A204.1 (cell line): ENCODE measurements around the gene NPAS1.

Experiments
- FAIRE-seq: peaks from 2 replicates; lab custom pipeline; 2012; peaks lifted over from hg19 to GRCh38; lab: Jason Lieb, UNC

Gene NPAS1

GRCh38 chr19:47082493-47082892 lies 62.9 kb downstream of the NPAS1 start:
- no peak for FAIRE-seq

GRCh38 chr19:47084879-47085439 lies 65.3 kb downstream of the NPAS1 start:
- no peak for FAIRE-seq

- FAIRE-seq: no peak
Observed at GRCh38 chr19:47086280-47086679, 66.6 kb downstream of the NPAS1 start.

GRCh38 chr19:47089767-47090350 lies 70.2 kb downstream of the NPAS1 start:
- FAIRE-seq: no peak

- no peak for FAIRE-seq
Observed at GRCh38 chr19:47093254-47093653, 73.6 kb downstream of the NPAS1 start.

- FAIRE-seq: no peak
Observed at GRCh38 chr19:47093841-47094240, 74.2 kb downstream of the NPAS1 start.

GRCh38 chr19:47094557-47095475 lies 75.2 kb downstream of the NPAS1 start:
- FAIRE-seq: no peak
